ENCODE measurements around the gene SYNPO2. TPM values are rescaled to one million over a fixed set of nuclear protein-coding genes. Genes with fewer than 3 reads are reported as not detected.

Gene SYNPO2
- total RNA-seq, 6 experiments from 2014 or later, result 2.7 to 11.2 (median 8.2) TPM

DNA sequence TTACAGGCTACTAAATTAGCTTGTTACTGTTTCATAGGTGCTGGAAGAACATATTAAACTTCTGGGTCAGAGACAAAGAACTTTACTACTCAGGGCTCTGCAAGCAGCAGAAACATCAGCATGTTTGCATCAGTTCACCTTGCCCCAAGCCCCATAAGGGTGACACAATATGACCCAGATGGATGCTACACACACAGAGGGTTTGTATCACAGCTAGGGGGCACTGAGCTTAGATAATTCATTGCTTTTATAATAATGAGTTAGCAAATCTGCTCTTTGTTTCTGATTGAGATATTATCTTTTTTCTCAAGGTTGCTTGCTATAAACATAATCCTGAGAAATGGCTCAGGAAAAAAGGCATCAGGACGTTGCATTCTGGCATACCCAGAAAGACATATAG is 4.8 kb upstream of the SYNPO2 start:
- no peaks in the 10 kb centered on the region for H3K9me3 ChIP-seq
- 67% methylated on average over 1 of the region's 1 CpG for WGBS (ENCODE audit: insufficient coverage, low coverage, low lambda C conversion rate, missing lambda C conversion rate)
- H3K4me3 ChIP-seq, result no peak overlapping the region
- H3K4me1 ChIP-seq, result no peaks in the 10 kb centered on the region
- DNase-seq (no peak), ATAC-seq (no peak)
- H3K27me3 ChIP-seq, result peaks cover 0 to 1% of the 10 kb centered on the region in 2 donors
- TF ChIP-seq CTCF (IDR thresholded peaks at IDR 0.05), result peak in 2 of 4 donors; percentile 8 to 13
- TF ChIP-seq POLR2A (IDR thresholded peaks at IDR 0.05), result no peak
- intact Hi-C loops (cut with DNase I), result no loop called here
- no peaks in the 10 kb centered on the region for H3K36me3 ChIP-seq
- H3K27ac ChIP-seq, result no peak overlapping the region

DNA sequence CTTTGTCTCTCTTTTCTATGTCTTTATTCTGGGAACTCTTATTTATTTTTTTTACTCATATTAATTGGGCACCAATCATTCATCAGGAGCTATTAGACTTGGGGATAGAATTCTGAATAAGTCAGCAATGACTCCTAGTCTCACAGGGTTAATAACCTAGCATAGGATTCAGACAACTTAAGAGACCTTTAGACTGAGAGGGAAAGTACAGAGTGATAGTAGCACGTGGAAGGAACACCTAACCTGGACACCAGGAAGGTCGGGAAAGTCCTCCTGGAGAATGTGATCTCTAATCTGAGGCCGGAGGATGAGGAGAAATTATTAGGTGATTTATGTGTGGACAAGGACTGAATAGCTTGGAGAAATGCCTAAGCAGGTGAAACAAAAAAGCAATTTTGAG is 3.9 kb upstream of the SYNPO2 start:
- ATAC-seq, result peak; percentile 50 to 72 (median 69)
- no peaks in the 10 kb centered on the region for H3K4me1 ChIP-seq
- no peaks in the 10 kb centered on the region for H3K36me3 ChIP-seq
- no peak overlapping the region for H3K4me3 ChIP-seq
- H3K27ac ChIP-seq, result no peak overlapping the region
- H3K9me3 ChIP-seq, result no peaks in the 10 kb centered on the region
- no peak for TF ChIP-seq CTCF (IDR thresholded peaks at IDR 0.05)
- no peak for TF ChIP-seq POLR2A (IDR thresholded peaks at IDR 0.05)
- H3K27me3 ChIP-seq, result peaks cover 0 to 4% of the 10 kb centered on the region in 2 donors
- intact Hi-C loops (cut with DNase I), result no loop called here
- 27% methylated on average over 3 of the region's 3 CpGs for WGBS (ENCODE audit: insufficient coverage, low coverage, low lambda C conversion rate, missing lambda C conversion rate)
- no peak for DNase-seq

- 44% methylated on average over 4 of the region's 4 CpGs for WGBS (ENCODE audit: insufficient coverage, low coverage, low lambda C conversion rate, missing lambda C conversion rate)
- peak overlapping the region in 1 of 3 donors; percentile 3 for H3K27ac ChIP-seq
- H3K4me1 ChIP-seq, result no peaks in the 10 kb centered on the region
- H3K27me3 ChIP-seq, result peaks cover 0 to 4% of the 10 kb centered on the region in 2 donors
- H3K36me3 ChIP-seq, result no peaks in the 10 kb centered on the region
- ATAC-seq (no peak), DNase-seq (no peak)
- peak overlapping the region; percentile 6 to 31 (median 21) for H3K4me3 ChIP-seq
- no peaks in the 10 kb centered on the region for H3K9me3 ChIP-seq
- TF ChIP-seq POLR2A (IDR thresholded peaks at IDR 0.05) (no peak), CTCF (IDR thresholded peaks at IDR 0.05) (no peak)
- intact Hi-C loops (cut with DNase I), result no loop called here
Measured at GRCh38 chr4:118889312-118889691, 648 bp downstream of the SYNPO2 start.

- no peak for TF ChIP-seq CTCF (IDR thresholded peaks at IDR 0.05)
- TF ChIP-seq POLR2A (IDR thresholded peaks at IDR 0.05), result no peak
- H3K27me3 ChIP-seq, result peaks cover 0 to under 1% of the 10 kb centered on the region in 2 donors
- 85% methylated on average over 2 of the region's 3 CpGs for WGBS (ENCODE audit: insufficient coverage, low coverage, low lambda C conversion rate, missing lambda C conversion rate)
- no peaks in the 10 kb centered on the region for H3K36me3 ChIP-seq
- H3K4me1 ChIP-seq, result no peaks in the 10 kb centered on the region
- H3K4me3 ChIP-seq, result no peak overlapping the region
- ATAC-seq, result no peak
- intact Hi-C loops (cut with DNase I), result no loop called here
- no peaks in the 10 kb centered on the region for H3K9me3 ChIP-seq
- H3K27ac ChIP-seq, result no peak overlapping the region
- DNase-seq, result no peak
Measured at GRCh38 chr4:118894034-118894433, 5.4 kb downstream of the SYNPO2 start.

DNA sequence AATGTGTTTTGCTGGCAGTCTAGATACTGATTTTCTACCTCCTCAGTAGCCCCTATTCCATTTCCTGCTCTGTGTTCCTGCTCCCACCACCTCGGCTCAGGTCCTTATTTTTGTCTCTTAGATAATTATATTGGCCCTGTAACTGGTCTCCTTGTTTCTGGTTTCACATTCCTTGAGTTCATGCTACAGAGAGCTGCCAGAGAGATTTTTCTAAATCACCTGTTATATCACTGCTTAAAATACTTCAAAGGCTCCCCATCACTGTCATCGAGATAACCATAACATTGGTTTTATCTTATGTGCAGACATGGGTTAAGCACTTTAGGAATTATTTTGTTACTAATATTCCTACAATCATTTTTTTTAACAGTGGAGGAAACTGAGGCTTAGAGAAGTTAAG is 9.6 kb downstream of the SYNPO2 start:
- intact Hi-C loops (cut with DNase I), result no loop called here
- WGBS (ENCODE audit: insufficient coverage, low coverage, low lambda C conversion rate, missing lambda C conversion rate), result 70% methylated on average over 2 of the region's 2 CpGs
- no peak overlapping the region for H3K27ac ChIP-seq

More for the DNA sequence above, 9.6 kb downstream of the SYNPO2 start:
- DNase-seq, result no peak
- H3K36me3 ChIP-seq, result no peaks in the 10 kb centered on the region
- TF ChIP-seq POLR2A (IDR thresholded peaks at IDR 0.05) (no peak), CTCF (IDR thresholded peaks at IDR 0.05) (no peak)
- no peaks in the 10 kb centered on the region for H3K4me1 ChIP-seq
- ATAC-seq, result no peak
- no peaks in the 10 kb centered on the region for H3K9me3 ChIP-seq
- H3K27me3 ChIP-seq, result no peaks in the 10 kb centered on the region
- H3K4me3 ChIP-seq, result no peak overlapping the region
